ENCODE results near the gene ZP2. TPM values are rescaled to one million over a fixed set of nuclear protein-coding genes. Genes with fewer than 3 reads are reported as not detected.
"Not testable (repeated sequence)": the region's sequence is repeated elsewhere in the genome, so short reads cannot be mapped to it uniquely, and the experiment has no call there.

ZP2 gene
- total and polyA plus RNA-seq, 8 donors: 0.05 to 0.55 TPM; not detected in 6

DNA sequence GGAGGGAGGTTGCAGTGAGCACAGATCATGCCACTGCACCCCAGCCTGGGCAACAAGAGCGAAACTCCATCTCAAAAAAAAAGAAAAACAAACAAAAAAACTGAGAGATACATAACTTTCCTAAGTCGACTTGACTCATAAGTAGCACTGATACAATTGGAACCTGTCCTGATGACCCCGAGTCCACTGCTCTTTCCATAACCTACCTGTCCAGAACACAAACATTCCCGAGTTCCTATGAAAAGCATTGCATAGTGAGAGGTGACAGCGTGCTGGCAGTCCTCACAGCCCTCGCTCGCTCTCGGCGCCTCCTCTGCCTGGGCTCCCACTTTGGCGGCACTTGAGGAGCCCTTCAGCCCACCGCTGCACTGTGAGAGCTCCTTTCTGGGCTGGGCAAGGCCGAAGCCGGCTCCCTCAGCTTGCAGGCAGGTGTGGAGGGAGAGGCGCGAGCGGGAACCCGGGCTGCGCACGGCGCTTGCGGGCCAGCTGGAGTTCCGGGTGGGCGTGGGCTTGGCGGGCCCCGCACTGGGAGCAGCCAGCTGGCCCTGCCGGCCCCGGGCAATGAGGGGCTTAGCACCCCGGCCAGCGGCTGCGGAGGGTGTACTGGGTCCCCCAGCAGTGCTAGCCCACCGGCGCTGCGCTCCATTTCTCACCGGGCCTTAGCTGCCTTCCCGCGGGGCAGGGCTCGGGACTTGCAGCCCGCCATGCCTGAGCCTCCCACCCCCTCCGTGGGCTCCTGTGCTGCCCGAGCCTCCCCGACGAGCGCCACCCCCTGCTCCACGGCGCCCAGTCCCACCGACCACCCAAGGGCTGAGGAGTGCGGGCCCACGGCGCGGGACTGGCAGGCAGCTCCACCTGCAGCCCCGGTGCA lies 59.0 kb downstream of the ZP2 start:
- Histone ChIP-seq H3K27me3 (peaks cover 0 to 15% (median 0%) of the 10 kb centered on the region in 3 donors), H3K4me1 (peaks cover 0 to 14% (median 8%) of the 10 kb centered on the region in 4 donors)
- H3K27ac ChIP-seq; intact Hi-C loops (cut with DNase I; ENCODE audit: low total_unique reads); H3K4me3 ChIP-seq; H3K36me3 ChIP-seq; H3K9me3 ChIP-seq; DNase-seq: not testable (repeated sequence)
- WGBS, 5 donors: 83 to 86% (median 84%) methylated on average over 15 to 47 of the region's 51 CpGs

DNA sequence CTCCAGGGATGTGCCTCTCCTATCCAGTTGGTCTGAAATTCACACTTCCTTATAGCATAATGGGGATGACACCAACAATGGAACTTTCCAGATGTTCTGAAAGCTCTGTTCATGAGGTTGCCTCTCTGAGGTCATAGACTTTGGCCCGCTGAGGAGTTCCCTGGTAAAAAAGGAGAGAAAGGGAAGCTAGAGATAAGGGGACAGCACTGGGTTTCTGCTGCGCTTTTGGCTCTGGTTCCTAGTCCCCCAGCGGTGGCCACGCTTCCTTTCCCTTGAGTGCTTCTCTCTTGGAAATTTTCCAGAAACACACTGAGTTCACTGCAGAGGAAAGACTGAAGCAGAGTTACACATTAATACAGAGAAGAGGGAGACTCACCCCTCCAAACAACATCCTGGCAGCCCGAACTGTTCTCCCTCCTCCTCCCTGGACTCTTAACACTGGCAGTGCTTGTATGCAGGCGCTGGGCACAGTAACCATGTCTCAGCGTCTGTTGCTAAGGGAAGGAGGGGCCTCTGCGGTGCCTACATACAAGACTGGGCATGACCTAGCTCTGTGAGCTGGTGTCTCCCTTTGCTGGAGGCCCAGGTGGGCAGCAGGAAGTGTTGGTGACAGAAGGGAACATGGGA lies 60.9 kb downstream of the ZP2 start, which contains the start of gene DNAH3:
TSS of gene DNAH3 (minus strand) at position 472 of the 627 bp plus-strand sequence. CDS start 527 bp downstream, outside the sequence.
- WGBS, 5 donors: 6 to 24% (median 14%) methylated on average over 8 of the region's 8 CpGs
- Histone ChIP-seq H3K9me3 (no peaks in the 10 kb centered on the region), H3K4me3 (no peak within 1 kb of the TSS), H3K36me3 (no peaks in the 10 kb centered on the region), H3K4me1 (peaks cover 0 to 7% (median 0%) of the 10 kb centered on the region in 4 donors), H3K27ac (no peak within 1 kb of the TSS), H3K27me3 (peaks cover 0 to 25% (median 0%) of the 10 kb centered on the region in 3 donors)
- intact Hi-C loops (cut with DNase I; ENCODE audit: low total_unique reads): no loop called here
- DNase-seq: peak in 1 of 2 donors; percentile 61
- TF ChIP-seq POLR2A (IDR thresholded peaks at IDR 0.05) (no peak), POLR2AphosphoS5 (IDR thresholded peaks at IDR 0.05) (no peak), EP300 (IDR thresholded peaks at IDR 0.05) (no peak)
- TF ChIP-seq, protein P1, sequence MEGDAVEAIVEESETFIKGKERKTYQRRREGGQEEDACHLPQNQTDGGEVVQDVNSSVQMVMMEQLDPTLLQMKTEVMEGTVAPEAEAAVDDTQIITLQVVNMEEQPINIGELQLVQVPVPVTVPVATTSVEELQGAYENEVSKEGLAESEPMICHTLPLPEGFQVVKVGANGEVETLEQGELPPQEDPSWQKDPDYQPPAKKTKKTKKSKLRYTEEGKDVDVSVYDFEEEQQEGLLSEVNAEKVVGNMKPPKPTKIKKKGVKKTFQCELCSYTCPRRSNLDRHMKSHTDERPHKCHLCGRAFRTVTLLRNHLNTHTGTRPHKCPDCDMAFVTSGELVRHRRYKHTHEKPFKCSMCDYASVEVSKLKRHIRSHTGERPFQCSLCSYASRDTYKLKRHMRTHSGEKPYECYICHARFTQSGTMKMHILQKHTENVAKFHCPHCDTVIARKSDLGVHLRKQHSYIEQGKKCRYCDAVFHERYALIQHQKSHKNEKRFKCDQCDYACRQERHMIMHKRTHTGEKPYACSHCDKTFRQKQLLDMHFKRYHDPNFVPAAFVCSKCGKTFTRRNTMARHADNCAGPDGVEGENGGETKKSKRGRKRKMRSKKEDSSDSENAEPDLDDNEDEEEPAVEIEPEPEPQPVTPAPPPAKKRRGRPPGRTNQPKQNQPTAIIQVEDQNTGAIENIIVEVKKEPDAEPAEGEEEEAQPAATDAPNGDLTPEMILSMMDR (IDR thresholded peaks at IDR 0.05): no peak

Other genes starting within 250 kb of the ZP2 start
- 1 to 10 TPM in 1 of 5 donors, under 1 TPM in 1, not detected in 3; 0.18 to 8.7 TPM for gene DNAH3, start 60.7 kb downstream of the ZP2 start, total RNA-seq
- gene DNAH3, start 60.7 kb downstream of the ZP2 start, polyA plus RNA-seq: under 1 TPM in 1 of 3 donors, not detected in 2; 0.10 TPM
- 100 to 1,000 TPM in 1 of 5 donors, 10 to 100 TPM in 4; 13.6 to 103 (median 53.7) TPM for gene LDAF1, start 52.9 kb downstream of the ZP2 start, total RNA-seq
- 10 to 100 TPM; 10.1 to 22.5 (median 18.5) TPM for gene LDAF1, start 52.9 kb downstream of the ZP2 start, polyA plus RNA-seq
- gene ANKS4B, start 22.1 kb upstream of the ZP2 start, total RNA-seq: 1 to 10 TPM in 2 of 5 donors, not detected in 3; 2.8 to 9.0 TPM
- gene ANKS4B, start 22.1 kb upstream of the ZP2 start, polyA plus RNA-seq: under 1 TPM; 0.23 to 0.61 (median 0.31) TPM
- gene CRYM, start 66.7 kb upstream of the ZP2 start, total RNA-seq: 1 to 10 TPM in 2 of 5 donors, not detected in 3; 3.3 to 3.6 TPM
- 1 to 10 TPM in 2 of 3 donors, under 1 TPM in 1; 0.75 to 4.0 (median 3.1) TPM for gene CRYM, start 66.7 kb upstream of the ZP2 start, polyA plus RNA-seq